Smooth muscle cell of the umbilical artery (primary cell): Measurements from ENCODE around the gene PSMA5. TPM values are rescaled to one million over a fixed set of nuclear protein-coding genes. Genes with fewer than 3 reads are reported as not detected.

ENCODE experiments used
- total RNA-seq: library from RNA; depleted of rRNA; stranded (reverse); fragments of >200 nt; gene quantifications from 2 replicates; pipeline ENCODE4 v1.2.3, GENCODE V29; 2014

Gene PSMA5
- 53.2 and 54.2 TPM in 2 replicates for total RNA-seq

GRCh38 chr1:109426281-109427170 is at the start of gene PSMA5:
Gene PSMA5 (minus strand): TSS chr1:109426448. CDS start chr1:109426330, 118 bp downstream.

GRCh38 chr1:109466452-109467300 is 40.4 kb upstream of the PSMA5 start, which contains the start of gene SYPL2:
Gene SYPL2 (plus strand): TSS chr1:109466546. CDS start chr1:109466844, 298 bp downstream.

GRCh38 chr1:109397581-109398342 is 28.5 kb downstream of the PSMA5 start, which contains the start of gene SORT1:
Gene SORT1 (minus strand): TSS chr1:109397918. CDS start chr1:109397892, 26 bp downstream.

Other genes with a start within 250 kb of the PSMA5 start
- gene SARS1, start 212.5 kb downstream of the PSMA5 start, total RNA-seq, result 280 and 283 TPM in 2 replicates
- gene CELSR2, start 176.9 kb downstream of the PSMA5 start, total RNA-seq, result 3.0 and 4.5 TPM in 2 replicates
- 1.5 and 6.0 TPM in 2 replicates for gene PSRC1, start 143.3 kb downstream of the PSMA5 start, total RNA-seq
- not detected in 2 replicates for gene MYBPHL, start 119.4 kb downstream of the PSMA5 start, total RNA-seq
- gene SORT1, start 28.5 kb downstream of the PSMA5 start, total RNA-seq, result 27.0 and 44.0 TPM in 2 replicates
- under 0.01 TPM in 1 of 2 replicates, not detected in the other for gene SYPL2, start 40.1 kb upstream of the PSMA5 start, total RNA-seq
- 1.2 and 1.9 TPM in 2 replicates for gene ATXN7L2, start 57.5 kb upstream of the PSMA5 start, total RNA-seq
- 5.9 and 6.0 TPM in 2 replicates for gene CYB561D1, start 67.6 kb upstream of the PSMA5 start, total RNA-seq
- 1.0 and 2.1 TPM in 2 replicates for gene AMIGO1, start 83.3 kb upstream of the PSMA5 start, total RNA-seq
- 0.59 TPM in 1 of 2 replicates, not detected in the other for gene GPR61, start 113.4 kb upstream of the PSMA5 start, total RNA-seq
- gene GNAI3, start 122.2 kb upstream of the PSMA5 start, total RNA-seq, result 18.4 and 22.9 TPM in 2 replicates
- 0.09 TPM in 1 of 2 replicates, not detected in the other for gene GNAT2, start 193.2 kb upstream of the PSMA5 start, total RNA-seq
- 83.7 and 116 TPM in 2 replicates for gene AMPD2, start 193.4 kb upstream of the PSMA5 start, total RNA-seq
- gene GSTM4, start 229.7 kb upstream of the PSMA5 start, total RNA-seq, result 5.8 and 13.7 TPM in 2 replicates
- 18.1 and 20.8 TPM in 2 replicates for gene GSTM2, start 241.6 kb upstream of the PSMA5 start, total RNA-seq